Stimulated activated CD4-positive, alpha-beta T cell treated with anti-CD3 and anti-CD28 coated beads, Interleukin-1b, Interleukin-23, amount 100 ng/mL, for 4 hours (primary cell): ENCODE measurements around the gene ALPL.

Experiments used
- DNase-seq, 2 donors: peaks; one replicate each; pipeline ENCODE4 v3.0.0-alpha.2; 2020; ENCODE audit warnings: low read depth in 2 of 2

ALPL gene

DNA sequence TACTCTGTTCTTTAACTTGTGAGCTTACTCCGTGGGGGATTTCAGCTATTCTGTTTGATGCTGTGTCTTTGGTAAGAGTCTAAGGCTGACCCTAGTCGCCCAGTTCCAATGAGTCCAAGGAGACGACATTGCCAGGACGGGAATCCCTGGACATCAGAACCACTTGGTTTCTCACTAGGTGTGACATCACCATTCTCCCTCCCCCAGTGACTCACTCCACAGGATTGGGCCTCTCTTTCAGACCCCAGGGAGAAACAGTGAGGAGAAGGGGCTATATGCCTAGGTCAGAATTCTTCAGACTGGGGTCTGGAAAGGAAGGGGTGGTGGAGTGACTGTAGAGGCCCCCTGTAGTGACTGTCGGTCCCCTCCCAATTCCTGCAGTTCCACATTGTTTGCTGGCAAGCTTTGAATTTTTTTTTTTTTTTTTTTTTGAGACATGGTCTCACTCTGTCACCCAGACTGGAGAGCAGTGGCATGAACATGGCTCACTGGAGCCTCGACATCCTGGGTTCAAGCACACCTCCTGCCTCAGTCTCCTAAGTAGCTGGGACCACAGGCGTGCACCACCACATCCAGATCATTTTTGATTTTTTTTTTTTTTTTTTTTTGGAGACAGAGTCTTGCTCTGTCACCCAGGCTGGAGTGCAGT is 21.3 kb downstream of the ALPL start:
- DNase-seq = no peak

DNA sequence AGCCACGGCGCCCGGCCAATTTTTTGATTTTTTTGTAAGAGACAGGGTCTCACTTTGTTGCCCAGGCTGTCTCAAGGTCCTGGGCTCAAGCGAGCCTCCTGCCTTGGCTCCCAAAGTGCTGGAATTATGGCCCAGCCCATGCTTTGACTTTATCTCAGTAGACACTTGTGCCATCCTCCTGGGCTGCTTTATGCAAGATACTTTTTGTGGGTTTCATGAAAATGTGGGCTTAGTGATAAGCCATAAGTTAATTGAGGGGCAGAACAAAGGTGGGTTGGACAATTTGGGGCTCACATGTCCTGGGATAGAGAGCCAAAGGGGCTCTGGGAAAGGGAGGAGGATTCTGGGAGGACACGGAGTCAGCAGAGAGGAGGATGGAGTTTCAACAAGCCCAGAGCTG is 22.0 kb downstream of the ALPL start:
- DNase-seq = no peak

- DNase-seq = no peak
Observed at GRCh38 chr1:21532496-21532895, 23.3 kb downstream of the ALPL start.

GRCh38 chr1:21532992-21533534 is 23.8 kb downstream of the ALPL start:
- DNase-seq = no peak

DNA sequence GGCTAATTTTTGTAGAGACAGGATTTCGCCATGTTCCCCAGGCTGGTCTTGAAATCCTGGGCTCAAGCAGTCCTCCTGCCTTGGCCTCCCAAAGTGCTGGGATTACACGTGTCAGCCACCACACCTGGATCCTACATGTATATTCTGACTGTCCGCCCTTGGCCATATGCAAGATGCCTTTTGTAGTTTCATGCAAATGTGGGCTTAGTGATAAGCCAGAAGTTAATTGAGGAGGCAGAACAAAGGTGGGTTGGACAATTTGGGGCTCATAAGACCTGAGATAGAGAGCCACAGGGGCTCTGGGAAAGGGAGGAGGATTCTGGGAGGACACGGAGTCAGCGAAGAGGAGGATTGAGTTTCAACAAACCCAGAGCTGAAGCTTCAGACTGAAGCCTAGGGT is 24.9 kb downstream of the ALPL start:
- DNase-seq = no peak

DNA sequence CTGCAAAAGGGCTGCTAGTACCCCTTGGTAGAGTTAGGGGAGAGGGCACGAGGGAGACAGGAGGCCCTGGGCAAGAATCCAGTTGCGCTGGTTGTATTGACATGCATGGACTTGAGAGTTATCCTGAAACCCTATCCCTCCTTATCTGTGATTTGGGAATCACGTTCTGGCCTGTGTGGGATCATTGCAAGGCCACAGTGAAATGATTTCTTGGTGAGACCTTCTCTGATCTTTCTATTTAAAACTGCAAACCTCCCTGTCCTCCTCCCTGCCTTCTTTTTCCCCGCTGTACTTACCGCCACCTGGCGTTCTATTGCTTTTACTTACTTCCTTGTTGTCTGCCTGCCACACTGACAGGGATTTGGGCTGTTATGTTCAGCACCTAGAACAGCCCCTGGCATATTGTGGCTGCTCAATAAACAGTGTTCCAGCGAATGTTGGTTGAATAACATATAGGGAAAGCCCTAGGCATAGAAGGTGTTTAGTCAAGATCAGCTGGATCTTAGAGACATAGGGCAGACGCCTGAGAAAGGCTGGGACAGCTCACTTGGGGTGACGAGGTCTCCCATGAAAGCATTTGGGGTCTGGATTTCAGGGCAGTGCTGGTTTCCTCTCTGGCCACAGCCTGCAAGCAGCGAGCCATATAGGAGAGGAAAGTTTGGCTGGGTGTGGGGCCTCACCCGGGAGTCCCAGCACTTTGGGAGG is 25.6 kb downstream of the ALPL start:
- no peak for DNase-seq

DNA sequence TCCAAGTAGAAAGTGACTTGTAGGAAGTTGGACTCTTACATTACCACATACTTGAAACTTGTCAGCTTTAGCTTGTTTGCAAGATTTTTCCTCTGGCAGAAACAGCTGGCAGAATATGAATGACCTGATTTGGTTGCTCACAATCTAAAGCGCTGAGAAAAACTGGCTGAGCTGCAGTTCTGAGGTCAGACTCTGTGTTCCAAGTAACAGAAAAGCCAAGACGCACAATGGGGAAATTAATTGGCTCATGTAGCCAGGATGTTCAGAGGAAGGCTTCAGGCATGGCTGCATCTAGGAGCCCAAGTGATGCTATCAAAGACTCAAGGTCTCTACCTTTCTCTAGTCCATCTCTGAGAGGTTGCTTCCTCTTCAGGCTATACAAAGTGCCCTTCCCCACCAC is 27.0 kb downstream of the ALPL start:
- DNase-seq = no peak

GRCh38 chr1:21537511-21537931 is 28.3 kb downstream of the ALPL start:
- DNase-seq = no peak

GRCh38 chr1:21537932-21538630 is 28.9 kb downstream of the ALPL start:
- DNase-seq = no peak

DNA sequence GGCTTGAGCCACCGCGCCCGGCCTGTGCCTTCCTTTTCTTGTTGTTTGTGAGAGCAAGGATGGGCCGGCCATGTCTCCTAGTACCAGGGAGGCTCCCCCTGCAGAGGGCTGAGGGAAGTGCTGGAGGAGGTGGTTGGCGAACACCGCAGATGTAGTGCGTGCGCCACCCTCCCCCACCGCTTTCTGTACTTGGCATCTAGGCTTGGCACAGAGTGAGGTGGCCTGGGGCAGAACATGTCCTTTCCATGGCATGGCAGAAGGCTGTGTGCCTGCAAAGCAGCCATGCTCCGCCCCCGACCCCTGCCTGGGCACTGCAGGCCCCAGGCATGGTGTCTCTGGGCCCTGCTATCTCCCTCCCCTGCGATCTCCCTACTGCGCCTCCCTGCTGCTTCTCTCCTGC is 30.7 kb downstream of the ALPL start:
- DNase-seq = no peak

GRCh38 chr1:21541329-21541728 is 32.1 kb downstream of the ALPL start:
- DNase-seq = no peak

GRCh38 chr1:21541835-21542234 is 32.6 kb downstream of the ALPL start:
- DNase-seq = no peak

GRCh38 chr1:21543598-21543997 is 34.4 kb downstream of the ALPL start:
- no peak for DNase-seq

DNA sequence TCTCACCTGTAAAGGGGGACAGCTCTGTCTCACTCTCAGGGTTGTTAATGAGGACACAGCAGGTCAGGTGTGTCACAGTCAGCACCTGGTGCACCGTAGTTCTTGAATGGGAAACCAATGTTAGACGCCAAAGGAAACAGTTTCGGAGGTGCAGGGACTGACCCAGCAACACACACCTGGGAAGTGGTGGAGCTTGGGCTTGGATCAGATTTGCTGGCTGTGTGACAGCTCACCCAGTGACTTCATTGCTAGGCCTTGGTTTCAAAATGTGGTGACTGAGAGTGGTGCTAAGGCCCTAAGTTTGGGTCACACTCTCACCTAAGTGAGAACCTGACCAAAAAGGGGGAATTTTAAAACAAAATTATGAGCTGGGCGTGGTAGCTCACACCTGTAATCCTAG is 34.9 kb downstream of the ALPL start:
- DNase-seq = no peak

DNA sequence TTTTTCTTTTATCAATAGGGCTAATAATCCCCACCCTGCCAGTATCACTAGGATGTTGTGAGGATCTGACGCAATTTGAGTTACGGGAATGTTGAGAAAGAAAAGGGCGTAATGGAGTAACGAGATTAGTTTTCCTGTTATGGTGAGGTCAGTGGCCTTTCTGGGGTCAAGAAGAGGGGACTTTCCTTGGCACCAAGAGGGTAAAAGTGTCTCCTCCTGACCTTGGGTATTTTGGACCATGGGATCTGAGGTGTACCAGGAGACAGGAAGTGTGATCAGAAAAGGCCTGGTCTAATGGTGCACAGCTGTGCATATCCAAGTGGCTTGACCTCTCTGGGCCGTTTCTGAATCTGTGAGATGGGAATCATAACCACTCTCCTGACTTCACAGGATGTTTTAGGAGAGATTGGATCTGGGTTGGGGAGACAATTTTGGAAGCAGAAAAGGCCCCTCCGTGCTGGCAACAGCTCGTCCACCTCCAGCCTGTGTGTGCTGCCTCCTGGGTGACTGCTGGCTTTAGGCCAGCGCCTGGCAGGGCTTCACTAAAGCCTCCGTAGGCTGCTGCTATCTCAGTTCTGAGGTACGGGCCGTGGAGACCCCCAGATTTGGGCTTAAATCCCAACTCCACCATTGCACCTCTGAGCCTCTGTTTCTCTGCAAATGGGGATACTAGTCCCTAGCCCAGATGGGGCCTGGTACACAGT is 37.1 kb downstream of the ALPL start:
- DNase-seq = no peak

DNA sequence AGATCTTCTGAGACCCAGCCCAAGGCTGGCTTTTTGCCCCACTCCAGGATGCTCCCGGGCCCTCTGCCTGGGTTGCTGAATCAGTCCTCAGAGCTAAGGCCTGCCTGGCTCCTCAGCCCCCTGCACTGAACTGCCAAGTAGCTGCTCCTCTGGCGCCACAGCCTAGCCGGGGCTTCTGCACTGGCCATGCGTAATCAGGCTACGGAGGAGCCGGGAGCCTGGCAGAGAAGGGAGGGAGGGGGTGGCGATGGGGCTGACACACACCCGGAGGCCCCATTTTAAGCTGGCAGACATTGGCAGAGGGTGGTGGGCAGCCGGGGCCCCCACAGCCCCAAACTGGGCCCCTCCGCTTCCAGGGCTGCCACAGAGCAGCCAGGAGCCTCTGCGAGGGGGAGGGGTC is 38.7 kb downstream of the ALPL start:
- DNase-seq = no peak

DNA sequence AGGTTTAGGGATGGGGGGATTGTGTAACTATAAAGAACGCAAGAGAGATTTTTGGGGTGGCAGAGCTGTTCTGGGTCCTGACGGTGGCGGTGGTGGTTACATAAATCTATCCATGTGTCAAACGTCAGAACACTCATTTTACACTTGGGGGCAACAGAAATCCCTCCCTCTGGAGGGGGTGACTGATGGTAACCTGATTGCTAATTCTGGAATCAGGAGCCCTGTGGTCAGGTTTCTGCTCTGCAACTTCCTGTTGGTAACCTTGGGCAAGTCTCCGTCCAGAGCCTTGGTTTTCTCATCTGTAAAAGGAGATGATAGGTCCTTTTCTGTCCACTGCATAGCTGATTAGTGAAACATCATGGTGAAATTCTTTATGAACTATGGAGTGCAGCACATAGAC is 40.9 kb downstream of the ALPL start:
- DNase-seq = no peak

GRCh38 chr1:21550866-21551475 is 41.7 kb downstream of the ALPL start:
- no peak for DNase-seq

DNA sequence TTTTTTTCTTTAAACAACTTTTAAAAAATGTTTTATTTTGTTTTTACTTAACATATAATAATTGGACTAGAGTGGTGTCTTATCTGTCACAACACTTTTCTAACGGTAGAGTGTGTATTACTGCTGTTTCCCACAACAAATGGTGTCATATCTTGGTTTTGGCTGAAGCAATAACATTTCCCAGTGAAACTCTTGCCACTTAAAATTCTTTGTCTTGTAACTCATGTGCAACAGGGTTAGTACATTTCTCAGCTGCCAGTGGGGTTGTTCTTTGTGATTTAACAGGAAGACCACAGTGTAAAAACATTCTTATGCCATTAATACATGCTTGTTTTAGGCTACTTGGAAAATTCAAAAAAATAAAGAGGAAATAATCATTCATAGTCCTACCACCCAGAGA is 43.5 kb downstream of the ALPL start:
- no peak for DNase-seq

DNA sequence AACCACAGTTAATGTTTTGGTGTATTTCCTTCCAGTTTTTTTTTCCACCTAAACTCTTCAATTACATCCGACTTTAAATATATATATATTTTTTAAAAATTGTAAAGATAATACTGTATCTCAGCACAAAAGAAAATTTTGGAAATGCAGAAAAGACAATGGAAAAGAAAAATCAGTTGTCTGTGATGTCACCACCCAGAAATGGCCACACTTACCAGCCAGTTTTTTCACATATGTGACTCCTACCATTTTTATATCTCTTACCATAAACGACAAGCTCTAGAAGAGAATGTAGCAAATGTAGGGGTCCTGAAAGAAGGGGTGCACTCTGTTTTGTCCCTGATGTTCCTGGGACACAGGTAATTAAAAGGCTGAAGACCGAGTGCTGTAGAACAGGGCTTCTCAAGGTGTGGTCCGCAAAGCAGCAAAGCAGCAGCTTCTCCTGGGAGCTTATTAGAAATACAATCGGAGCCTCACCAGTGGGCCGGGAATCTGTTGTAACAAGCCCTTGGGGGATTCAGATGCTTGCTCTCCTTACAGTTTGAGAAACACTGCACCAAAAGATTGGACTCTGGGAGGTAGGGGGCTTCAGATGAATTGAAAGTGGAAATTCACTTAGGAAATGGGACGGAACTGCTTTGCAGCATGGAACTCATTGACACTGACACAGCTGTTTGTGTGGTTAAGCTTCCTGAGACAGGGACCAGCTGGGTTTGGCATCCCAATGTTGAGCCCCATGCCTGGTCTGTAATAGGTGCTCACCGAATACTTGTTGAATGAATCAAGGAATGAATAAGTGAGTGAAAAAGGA is 44.1 kb downstream of the ALPL start:
- no peak for DNase-seq
